Umbilical cord (tissue), 2 donors: ENCODE measurements around the gene TOMM20. TPM values are rescaled to one million over a fixed set of nuclear protein-coding genes. Genes with fewer than 3 reads are reported as not detected.
"Not testable (repeated sequence)": the region's sequence is repeated elsewhere in the genome, so short reads cannot be mapped to it uniquely, and the experiment has no call there.

Experiments used
- DNase-seq: peaks from one replicate; pipeline ENCODE4 v3.0.0-alpha.2; 2015; ENCODE audit warnings: low spot score
- total RNA-seq: library from RNA; depleted of rRNA; stranded (reverse); fragments of >200 nt; gene quantifications from one replicate; pipeline ENCODE4 v1.2.3, GENCODE V29; 2014; ENCODE audit warnings: low replicate concordance; ENCODE audit not compliant: insufficient read depth

The TOMM20 gene
- total RNA-seq = 76.3 TPM

DNA sequence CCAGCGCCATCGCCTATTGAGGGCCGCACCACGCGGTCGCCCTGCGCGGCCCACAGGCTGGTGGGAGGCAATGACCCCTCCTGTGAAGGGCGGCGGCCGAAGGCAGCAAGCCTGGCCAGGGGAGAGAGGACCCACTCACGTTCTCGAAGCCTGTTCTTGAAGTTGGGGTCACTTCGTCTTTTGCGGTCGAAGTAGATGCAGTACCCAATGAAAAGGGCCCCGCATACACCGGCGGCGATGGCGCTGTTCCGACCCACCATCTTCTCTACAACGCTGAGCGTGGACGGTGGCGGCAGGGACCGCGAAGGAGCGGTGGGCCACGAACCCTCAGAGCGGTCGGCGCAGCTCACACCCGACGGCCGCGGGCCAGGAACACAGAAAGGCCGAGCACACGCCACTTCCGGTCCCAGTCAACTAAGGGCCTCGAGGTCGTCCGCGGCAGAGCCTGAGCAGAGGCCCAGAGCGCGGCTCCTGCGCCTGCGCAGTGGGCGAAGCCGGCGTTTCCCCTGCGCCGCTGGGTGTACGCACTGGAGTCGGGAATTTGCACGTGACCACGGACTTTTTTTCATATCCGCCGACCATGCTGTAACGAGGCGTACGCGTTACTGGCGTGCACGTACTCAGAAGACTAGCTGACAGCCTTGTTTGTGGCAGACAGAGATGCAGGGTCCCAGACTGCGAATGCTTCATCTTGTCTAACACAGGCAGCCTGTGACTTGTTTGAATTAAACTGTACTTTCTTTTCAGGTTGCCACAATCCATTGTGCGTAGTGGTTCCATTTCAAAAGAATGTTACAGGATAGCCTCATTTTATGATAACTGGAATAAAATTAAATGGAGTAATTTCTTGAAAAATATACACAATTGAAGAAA lies at the start of gene TOMM20:
Gene TOMM20 (minus strand): TSS at position 382 of the 873 bp plus-strand sequence. CDS start 122 bp downstream, at position 260.
- peak; percentile 99 for DNase-seq

DNA sequence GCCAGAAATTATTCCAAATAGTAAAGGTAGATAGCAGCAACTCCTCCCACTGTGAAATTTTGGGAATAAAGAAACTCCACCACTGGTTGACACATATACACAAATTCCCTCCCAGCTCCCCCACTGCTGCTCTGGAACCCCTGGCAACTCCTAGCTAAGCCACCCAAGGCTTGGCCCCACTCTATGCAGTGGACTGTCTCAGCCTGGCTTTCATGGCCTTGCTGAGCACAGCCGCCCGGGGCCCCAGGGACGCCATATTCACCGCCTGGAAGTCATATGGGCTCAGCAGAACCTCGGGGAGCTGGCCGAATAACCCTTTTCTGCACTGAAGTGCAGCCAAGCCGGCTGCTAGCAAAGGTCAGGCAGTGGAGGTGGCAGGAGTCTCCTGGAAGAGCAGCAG lies 47.8 kb upstream of the TOMM20 start:
- DNase-seq = no peak

DNA sequence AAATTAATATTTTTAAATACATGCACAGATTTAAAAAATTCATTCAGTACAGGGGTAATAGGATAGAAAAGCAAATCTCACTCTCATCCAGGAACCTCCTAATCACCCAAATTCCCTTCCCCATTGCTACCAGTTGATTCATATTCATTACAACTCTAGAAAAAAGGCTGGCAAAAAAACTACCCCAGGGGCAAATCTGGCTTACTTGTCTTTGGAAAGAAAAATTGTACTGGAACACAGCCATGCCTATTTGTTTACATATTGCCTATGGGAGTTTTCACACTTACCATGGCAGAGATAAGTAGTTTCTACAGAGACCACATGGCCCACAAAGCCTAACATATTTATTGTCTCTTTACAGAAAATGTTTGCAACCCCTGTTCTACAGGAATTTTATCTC lies 41.3 kb upstream of the TOMM20 start:
- DNase-seq = no peak

DNA sequence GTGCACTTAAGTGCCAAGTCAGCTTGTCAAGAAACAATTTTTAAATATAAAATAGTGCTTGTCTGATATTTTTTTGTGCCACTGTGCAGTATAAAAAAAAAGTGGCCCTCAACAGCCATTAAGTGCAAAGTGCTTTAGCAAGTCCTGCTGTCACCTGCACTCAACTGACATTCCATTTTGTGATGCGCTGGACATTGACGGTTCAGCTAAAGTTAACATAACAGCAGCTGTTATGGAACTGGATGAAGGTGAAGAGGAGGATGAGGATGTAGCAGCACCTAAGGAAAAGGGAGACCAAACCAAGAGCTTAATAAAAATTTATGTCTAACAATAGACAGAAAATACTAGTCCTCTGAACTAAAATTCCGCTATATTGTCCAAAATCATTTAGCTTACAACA lies 39.7 kb upstream of the TOMM20 start:
- no peak for DNase-seq

DNA sequence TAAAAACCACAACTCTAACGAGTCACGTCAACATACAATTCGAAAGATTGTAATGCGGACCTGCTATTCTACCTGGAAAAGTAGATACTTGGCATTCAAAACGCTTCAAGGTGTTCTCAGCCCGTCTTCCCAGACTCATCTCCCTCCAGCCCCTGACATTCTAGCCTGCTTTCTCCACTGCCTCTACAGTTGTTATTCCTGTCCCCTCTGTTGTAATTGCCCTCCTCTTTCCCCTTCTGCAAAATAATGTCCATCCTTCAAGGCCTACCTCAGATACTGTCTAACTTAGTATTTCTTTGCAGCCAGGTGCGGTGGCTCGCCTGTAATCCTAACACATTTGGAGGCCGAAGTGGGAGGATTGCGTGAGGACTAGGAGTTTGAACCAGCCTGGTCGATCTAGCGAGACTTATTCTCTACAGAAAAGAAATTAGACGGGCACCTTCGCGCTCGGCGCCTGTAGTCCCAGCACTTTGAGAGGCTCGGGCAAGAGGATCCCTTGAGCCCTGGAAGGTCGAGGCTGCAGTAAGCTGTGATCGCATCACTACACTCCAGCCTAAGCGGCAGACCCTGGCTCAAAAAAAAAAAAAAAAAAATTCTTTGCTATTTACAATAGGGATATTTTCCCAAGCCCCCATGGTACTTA lies 33.2 kb upstream of the TOMM20 start:
- DNase-seq = no peak

DNA sequence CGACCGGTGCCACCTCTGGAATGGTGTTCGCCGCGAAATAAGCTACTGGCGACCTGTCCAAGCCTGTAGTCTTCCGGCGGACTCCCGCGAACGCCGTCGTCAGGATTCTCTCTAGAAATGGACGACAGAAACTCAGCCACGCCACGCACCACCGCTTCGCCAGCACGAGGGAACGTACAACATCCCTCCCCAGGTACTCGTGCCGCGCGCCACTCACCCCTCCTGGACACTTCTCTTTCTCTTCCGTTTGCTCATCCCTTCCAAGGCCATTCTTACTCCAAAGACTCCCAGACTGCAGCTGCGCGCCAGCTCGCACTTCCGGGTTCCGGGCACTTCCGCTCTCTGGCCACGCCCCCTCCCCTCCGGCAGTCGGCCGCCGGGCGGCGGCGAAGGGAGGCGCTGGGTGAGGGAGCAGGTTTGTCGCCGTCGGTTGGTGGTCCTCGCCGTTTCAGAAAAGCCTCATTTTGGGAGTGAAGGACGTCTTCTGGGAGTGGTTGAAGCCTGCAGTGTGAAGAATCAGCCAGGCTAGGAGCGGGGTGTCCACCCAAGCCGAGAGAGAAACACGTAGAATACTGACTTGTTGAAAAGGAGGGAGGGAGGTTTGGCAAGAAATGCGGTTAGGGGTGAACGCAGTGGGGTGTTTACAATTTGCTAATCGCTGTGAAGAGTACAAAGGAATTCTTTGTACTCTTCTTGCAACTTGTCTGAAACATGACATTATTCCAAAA lies 32.5 kb upstream of the TOMM20 start, which contains the start of gene RBM34:
Gene RBM34 (minus strand): TSS at position 294 of the 728 bp plus-strand sequence. CDS start 24 bp downstream, at position 270.
- DNase-seq = peak; percentile 94

DNA sequence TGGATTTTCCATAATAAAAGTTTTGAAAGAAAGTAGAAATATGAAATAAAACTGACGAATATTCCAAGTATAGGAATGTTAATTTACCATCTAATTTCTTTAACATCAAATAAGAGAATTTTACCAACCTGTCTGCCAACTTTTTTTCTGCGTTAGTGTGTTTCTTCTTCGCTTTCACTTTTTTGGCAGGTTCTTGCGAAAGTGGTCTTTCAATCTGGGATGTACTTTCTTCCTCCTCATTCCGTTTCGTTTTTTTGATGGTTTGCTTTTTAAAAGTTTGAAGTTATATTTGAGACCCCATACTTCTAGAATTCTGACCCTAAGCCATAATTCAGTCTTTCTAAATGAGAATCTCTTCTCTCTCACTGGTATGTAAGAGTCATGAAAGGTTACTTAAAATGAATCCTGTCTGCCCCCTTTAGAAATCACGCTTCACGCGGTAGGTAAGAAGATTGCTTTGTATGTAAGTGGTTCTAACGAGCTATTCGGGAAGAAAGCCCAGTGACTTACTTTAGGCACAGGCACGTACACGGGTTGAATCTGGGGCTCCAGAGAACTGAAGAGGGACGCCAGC lies 31.8 kb upstream of the TOMM20 start:
- peak; percentile 4 for DNase-seq

DNA sequence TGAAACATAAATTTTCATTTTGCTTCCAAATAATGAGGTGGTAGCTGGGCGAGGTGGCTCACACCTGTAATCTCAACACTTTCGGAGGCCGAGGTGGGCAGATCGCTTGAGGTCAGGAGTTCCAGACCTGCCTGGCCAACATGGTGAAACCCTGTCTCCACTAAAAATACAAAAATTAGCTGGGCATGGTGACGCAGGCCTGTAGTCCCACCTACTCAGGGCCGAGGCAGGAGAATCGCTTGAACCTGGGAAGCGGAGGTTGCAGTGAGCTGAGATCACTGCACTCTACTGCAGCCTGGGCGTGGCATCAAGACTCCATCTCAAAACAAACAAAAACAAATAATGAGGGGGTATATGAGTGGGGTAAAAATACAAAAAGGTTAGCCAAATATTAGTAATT lies 31.3 kb upstream of the TOMM20 start:
- DNase-seq = not testable (repeated sequence)

DNA sequence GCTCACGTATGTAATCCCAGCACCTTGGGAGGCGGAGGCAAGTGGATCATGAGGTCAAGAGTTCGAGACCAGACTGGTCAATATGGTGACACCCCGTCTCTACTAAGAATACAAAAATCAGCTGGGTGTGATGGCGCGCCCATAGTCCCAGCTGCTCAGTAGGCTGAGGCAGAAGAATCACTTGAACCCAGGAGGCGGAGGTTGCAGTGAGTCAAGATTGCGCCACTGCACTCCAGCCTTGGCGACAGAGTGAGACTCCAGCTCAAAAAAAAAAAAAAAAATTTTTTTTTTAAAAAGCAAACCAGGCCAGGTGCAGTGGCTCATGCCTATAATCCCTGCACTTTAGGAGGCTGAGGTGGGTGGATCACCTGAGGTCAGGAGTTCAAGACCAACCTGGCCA lies 30.6 kb upstream of the TOMM20 start:
- not testable (repeated sequence) for DNase-seq

DNA sequence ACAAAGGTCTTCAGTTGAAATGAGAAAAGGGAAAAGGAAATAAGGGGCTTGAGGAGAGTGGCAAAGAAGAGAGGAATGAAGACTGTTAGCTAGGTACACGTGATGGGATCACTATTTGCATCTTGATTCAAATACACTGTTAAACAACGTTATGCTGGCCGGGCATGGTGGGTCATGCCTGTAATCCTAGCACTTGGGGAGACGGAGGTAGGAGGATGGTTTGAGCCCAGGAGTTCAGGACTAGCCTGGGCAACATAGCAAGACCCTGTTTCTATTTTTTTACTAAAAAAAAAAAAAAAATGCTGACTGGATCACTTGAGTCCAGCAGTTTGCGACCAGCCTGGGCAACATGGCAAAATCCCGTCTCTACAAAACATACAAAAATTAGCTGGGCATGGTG lies 30.0 kb upstream of the TOMM20 start:
- DNase-seq = no peak

DNA sequence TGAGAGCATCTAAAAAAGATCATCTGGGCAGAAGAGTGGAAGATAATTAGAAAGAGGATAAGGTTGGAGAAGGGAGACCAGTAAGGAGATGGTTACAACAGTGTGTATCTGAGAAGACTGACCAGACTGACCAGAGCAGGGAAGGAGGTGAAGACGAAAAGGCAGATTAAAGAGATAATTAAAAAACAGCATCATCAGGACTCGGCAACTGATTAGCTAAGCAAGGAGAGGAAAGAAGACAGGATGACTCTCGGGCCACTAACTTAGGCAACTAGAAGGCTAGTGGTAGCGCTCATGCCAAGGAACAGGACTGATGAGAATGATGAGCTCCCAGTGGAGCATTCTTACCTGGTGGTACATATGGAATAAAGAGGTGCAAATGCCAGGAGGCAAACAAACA lies 28.5 kb upstream of the TOMM20 start:
- DNase-seq = no peak

DNA sequence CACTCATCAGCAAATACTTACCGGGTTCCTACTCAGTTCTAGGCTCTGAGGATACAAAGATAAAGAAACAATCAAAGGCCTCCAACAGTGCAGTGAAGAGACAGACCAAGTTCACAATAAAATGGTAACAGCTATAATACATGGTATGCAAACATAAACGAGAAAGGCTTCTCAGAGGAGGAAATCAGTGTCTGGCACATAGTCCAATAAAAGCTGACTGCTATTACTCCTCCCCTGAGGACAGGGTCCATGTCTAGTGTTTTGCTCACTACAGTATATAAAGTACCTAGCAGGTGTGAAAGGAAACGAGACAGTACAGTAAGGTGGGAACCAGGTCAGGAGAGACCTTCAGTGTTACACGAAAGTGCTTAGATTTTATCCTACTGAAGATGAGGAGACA lies 28.1 kb upstream of the TOMM20 start:
- no peak for DNase-seq

DNA sequence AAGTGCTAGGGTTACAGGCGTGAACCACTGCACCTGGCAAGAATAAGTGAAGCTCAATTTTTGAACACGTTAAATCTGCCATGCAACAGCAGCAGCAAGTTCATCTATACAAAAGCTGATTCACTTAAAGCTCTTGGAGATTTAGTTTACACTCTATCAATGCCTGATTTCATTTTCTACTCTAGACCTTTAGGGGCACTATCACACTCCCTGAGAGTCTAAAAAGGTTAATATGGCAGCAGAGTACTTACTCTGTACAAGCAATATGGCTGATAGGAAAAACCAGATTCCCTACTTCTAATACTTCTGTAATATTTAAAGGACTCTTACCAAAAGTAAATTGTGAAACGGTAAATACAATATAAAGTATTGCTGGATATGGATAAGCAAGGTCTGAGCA lies 27.6 kb upstream of the TOMM20 start:
- no peak for DNase-seq

DNA sequence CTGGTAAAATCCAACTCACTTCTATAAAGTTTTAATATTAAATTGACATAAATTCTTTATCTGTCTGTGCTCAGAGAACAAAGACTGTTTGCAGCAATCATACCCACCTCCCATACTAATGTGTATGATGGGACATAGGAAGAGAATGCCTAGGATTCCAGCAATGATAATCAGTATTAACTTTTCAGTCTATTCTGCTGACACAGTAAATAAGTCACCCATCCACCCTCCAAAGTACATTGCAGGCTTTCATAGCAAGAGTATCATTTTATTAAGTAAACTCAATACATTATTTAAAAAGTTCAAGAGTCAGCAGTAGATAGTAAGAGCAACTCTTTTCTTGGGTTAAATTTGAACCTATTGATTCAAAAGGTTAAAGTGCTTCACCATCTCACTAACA lies 23.6 kb upstream of the TOMM20 start:
- DNase-seq = no peak

DNA sequence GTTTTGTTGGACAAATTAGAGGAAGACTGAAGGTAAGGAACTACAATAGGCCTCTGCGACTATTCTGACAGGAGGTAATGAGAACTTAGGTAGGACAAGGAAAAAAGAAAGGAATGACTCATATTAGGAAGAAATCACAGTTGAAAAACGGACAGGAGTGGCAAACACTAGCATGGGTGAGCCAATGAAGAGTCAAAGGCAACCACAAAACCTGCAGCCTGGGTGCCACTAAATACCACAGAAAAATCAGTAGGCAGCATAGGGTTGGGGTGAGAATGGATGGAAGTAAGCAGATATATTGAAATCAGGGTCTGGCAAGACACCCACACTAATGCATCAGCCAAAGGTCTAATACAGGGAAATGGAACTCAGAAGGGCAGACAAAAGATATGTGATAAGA lies 22.4 kb upstream of the TOMM20 start:
- DNase-seq = no peak

DNA sequence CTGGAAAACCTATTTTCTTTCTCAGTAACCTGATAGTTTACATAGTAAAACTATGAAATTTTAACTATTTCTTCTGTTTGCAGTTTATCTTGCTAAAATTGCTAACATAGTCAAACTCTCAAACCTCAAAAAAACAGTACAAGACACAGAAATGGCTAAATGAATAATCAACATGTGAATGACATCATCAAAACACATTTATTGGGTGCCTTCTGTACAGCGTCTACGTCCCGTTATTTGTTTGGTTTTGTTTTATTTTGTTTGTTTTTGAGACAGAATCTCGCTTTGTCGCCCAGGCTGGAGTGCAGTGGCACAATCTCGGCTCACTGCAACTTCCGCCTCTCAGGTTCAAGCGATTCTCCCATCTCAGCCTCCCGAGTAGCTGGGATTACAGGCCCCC lies 21.2 kb upstream of the TOMM20 start:
- DNase-seq = no peak

DNA sequence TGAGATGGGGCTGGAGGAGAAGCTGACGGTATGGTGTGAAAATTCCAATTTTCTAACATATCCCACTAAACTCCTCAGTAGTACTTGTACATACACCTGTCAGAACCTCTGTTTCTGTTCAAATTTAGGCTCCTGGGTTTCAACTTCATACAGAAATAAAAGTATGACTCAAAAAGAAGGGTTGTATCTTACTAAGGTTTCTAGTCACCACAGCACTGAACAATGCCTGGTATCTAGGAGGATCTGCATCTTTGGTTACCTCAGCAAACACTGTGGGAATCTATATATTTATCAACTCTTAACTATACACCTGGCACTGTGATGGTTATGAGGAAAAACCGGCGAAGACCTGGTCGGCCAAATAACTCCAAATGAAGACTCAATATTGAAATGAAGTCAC lies 18.6 kb upstream of the TOMM20 start:
- DNase-seq = no peak

DNA sequence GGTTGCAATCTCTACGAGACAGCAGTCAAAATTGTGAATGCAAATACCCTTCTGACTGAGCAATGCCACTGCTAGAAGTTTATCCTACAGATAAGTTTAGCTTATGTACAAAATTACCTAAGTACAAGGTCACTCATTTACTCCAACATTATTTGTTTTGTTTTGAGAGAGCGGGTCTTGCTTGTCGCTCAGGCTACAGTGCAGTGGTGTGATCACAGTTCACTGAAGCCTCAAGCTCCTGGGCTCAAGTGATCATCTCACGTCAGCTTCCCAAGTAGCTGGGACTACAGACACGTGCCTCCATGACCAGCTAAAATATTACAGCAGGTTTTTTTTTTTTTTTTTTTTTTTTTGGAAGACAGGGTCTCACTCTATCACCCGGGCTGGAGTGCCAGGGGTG lies 17.0 kb upstream of the TOMM20 start:
- DNase-seq = no peak

DNA sequence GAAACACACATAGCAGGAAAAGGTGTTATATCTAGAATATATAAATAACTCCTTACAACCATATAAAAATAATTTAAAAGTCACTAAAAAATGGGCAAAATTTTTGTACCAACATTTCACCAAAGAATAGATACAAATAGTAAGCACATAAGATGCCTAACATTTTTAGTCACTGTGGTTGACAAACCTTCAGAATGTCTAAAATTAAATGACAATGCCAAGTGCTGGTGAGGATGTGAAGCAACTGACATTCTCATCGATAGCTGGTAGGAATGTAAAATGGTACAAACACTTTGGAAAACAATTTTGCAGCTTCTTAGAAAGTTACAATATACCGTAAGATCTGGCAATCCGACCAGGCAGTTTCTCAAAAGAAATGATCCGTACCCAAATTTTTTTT lies 14.4 kb upstream of the TOMM20 start:
- no peak for DNase-seq

DNA sequence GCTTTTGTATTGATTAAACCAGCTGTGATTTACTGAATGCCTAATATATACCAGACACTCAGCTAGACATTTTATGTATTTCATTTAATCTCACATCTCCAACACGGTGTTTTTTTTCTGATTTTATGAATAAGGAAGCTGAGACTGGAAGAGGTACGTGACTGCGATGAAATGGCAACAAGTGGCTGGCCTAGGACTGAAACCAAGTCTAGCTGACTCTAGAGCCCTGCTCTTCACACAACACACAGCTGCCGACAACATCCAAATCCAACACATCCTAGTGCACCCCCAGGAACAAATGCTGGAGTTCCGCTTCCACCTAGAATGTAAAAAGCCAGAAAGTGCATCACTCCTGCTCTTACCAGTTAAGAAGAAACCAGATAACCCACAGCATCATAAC lies 10.7 kb upstream of the TOMM20 start:
- DNase-seq = no peak

DNA sequence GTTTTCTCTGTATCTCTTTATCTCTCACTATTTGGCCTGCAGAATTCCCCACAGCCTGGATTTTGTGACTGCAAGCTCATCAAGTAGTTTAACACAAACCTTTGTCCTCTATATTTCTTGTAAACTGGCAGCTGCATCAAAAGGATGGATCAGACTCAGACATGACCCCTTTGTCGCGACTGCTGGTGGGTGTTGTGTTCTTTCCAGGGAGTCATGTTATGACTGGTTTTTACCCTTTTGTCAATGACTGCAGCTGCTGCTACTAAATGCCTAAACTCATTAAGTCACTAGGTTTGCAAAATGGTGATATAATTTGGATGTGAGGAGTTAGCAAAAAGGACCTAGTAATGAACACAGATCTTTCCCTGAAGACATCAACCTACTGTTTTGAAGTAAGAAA lies 10.2 kb upstream of the TOMM20 start:
- no peak for DNase-seq

DNA sequence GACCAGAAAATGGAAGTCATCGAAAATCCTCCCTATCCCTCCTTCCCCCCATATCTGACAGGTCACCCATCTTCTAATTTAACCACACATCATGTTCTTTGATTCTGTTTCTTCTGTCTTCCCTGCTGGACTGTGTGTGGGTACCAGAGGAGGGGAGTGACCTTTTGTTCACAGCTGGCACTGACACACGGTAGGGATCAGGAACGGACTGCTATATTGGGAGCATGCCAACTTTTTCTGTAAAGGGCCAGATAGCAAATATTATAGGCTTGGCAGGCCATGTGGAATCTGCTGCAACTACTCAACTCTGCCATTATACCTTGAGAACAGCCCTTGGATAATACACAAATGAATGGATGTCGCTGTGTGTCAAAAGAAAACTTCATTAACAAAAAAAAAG lies 7.5 kb upstream of the TOMM20 start:
- DNase-seq = no peak
